ENCODE results near the gene CLIC1. TPM values are rescaled to one million over a fixed set of nuclear protein-coding genes. Genes with fewer than 3 reads are reported as not detected.
A peak's percentile ranks its signal among the peaks of the same experiment; 100 is the strongest.

CLIC1 gene
- total RNA-seq, 4 donors from 2014 or later = 253 to 375 (median 362) TPM

GRCh38 chr6:31737991-31738979 is 2.0 kb upstream of the CLIC1 start:
- H3K27ac ChIP-seq = peak overlapping the region; percentile 96 to 99 (median 98)
- in situ Hi-C loops (cut with MboI; ENCODE audit: low pct_ligation_motif_present in 1 of 4, low pct_unique_long_range_greater_than_20kb in 1 of 4, low sequenced_read_pairs in 3 of 4) = loop anchor here in 1 of 4 donors (10.0 kb wide), 1 partner anchor 87 kb away; the partner anchor contains the start of gene HSPA1B
- peak overlapping the region in 2 of 4 donors; percentile 4 to 7 for H3K4me3 ChIP-seq
- H3K4me1 ChIP-seq = peaks cover 23 to 60% (median 52%) of the 10 kb centered on the region in 4 donors
- intact Hi-C loops (cut with DNase I; ENCODE audit: low total_unique reads) = no loop called here
- TF ChIP-seq POLR2AphosphoS5 (IDR thresholded peaks at IDR 0.05) (peak; percentile 15 to 67 (median 60)), CTCF (IDR thresholded peaks at IDR 0.05) (peak in 3 of 5 experiments; percentile 10 to 44 (median 11)), POLR2A (IDR thresholded peaks at IDR 0.05) (peak; percentile 64), EP300 (IDR thresholded peaks at IDR 0.05; ENCODE audit: low read depth) (peak; percentile 36)
- DNase-seq = peak; percentile 84
- H3K36me3 ChIP-seq = peaks cover 0 to 7% (median under 1%) of the 10 kb centered on the region in 4 donors
- WGBS, 2 donors (ENCODE audit: low coverage in 1 of 2) = 0 to 17% methylated on average over 1 to 6 of the region's 6 CpGs
- H3K9me3 ChIP-seq = no peaks in the 10 kb centered on the region
- H3K27me3 ChIP-seq = no peaks in the 10 kb centered on the region

- in situ Hi-C loops (cut with MboI; ENCODE audit: low pct_ligation_motif_present in 1 of 4, low pct_unique_long_range_greater_than_20kb in 1 of 4, low sequenced_read_pairs in 3 of 4) = loop anchor here in 1 of 4 donors (10.0 kb wide), 1 partner anchor 87 kb away; the partner anchor contains the start of gene HSPA1B
- 10 to 30% methylated on average over 4 to 7 of the region's 7 CpGs for WGBS, 2 donors (ENCODE audit: low coverage in 1 of 2)
- peaks cover 23 to 64% (median 55%) of the 10 kb centered on the region in 4 donors for H3K4me1 ChIP-seq
- peak overlapping the region; percentile 96 to 99 (median 98) for H3K27ac ChIP-seq
- no peak for TF ChIP-seq CTCF (IDR thresholded peaks at IDR 0.05)
- TF ChIP-seq POLR2A (IDR thresholded peaks at IDR 0.05) = no peak
- intact Hi-C loops (cut with DNase I; ENCODE audit: low total_unique reads) = no loop called here
- no peaks in the 10 kb centered on the region for H3K9me3 ChIP-seq
- H3K4me3 ChIP-seq = peak overlapping the region in 2 of 4 donors; percentile 56 to 77
- H3K36me3 ChIP-seq = peaks cover 0 to 15% (median 5%) of the 10 kb centered on the region in 4 donors
- H3K27me3 ChIP-seq = no peaks in the 10 kb centered on the region
- DNase-seq = peak; percentile 52
Measured at GRCh38 chr6:31737315-31737990, 1.1 kb upstream of the CLIC1 start.

GRCh38 chr6:31736768-31737314 is 511 bp upstream of the CLIC1 start:
- Histone ChIP-seq H3K27me3 (no peaks in the 10 kb centered on the region), H3K9me3 (no peaks in the 10 kb centered on the region), H3K27ac (peak overlapping the region; percentile 96 to 99 (median 98)), H3K4me3 (peak overlapping the region; percentile 56 to 91 (median 75)), H3K4me1 (peaks cover 23 to 68% (median 55%) of the 10 kb centered on the region in 4 donors), H3K36me3 (peaks cover 0 to 21% (median 8%) of the 10 kb centered on the region in 4 donors)
- intact Hi-C loops (cut with DNase I; ENCODE audit: low total_unique reads) = no loop called here
- 24 to 26% methylated on average over 6 to 10 of the region's 10 CpGs for WGBS, 2 donors (ENCODE audit: low coverage in 1 of 2)
- TF ChIP-seq CTCF (IDR thresholded peaks at IDR 0.05) (no peak), POLR2A (IDR thresholded peaks at IDR 0.05) (no peak), EP300 (IDR thresholded peaks at IDR 0.05; ENCODE audit: low read depth) (no peak), POLR2AphosphoS5 (IDR thresholded peaks at IDR 0.05) (no peak)
- DNase-seq = peak; percentile 26
- in situ Hi-C loops (cut with MboI; ENCODE audit: low pct_ligation_motif_present in 1 of 4, low pct_unique_long_range_greater_than_20kb in 1 of 4, low sequenced_read_pairs in 3 of 4) = loop anchor here in 1 of 4 donors (10.0 kb wide), 1 partner anchor 88 kb away; the partner anchor contains the start of gene HSPA1B

Data from transverse colon (tissue), 4 donors.